ENCODE results near the gene ZNF780B.

The ZNF780B gene

DNA sequence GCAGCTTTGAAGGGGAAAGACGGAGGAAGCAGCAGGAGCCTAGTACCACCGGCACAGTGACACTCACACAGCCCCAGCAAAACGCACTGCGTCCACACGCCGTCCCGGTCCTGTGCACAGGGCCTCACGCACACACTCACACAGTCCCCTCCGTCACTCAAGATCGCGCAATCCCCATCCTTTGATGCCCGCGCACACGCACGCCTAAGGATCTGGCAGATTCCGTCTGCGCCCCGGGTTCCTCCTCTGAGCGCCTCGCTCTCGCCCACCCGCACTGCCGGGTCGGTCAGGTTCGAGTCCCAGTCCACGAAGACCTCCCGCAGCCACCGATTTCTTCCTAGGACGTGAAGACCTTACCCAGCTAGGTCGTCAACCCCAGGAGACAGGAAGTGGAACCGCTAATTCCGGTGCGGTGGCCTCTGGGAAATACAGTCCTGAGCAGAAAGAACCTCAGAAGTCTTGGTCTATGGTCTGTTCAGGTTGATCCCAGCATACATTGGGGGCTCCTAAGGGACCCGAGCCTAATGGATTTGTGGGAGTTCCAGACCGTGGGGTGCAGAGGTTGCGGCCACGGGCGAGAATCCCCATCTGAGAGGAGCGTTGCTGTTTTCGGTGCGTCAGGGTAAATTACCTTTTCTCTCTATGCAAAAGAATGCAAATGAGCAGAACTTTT, at the start of gene ZNF780B:
ZNF780B (minus strand) TSS at position 400 of the 673 bp plus-strand sequence. CDS start 5,899 bp downstream, outside the sequence.
- H3K4me3 ChIP-seq (ENCODE audit: control insufficient read depth, low read depth, low read length) = peak within 1 kb of the TSS; percentile 85
- DNase-seq (ENCODE audit: low read depth) = peak; percentile 54
- TF ChIP-seq, protein P1, sequence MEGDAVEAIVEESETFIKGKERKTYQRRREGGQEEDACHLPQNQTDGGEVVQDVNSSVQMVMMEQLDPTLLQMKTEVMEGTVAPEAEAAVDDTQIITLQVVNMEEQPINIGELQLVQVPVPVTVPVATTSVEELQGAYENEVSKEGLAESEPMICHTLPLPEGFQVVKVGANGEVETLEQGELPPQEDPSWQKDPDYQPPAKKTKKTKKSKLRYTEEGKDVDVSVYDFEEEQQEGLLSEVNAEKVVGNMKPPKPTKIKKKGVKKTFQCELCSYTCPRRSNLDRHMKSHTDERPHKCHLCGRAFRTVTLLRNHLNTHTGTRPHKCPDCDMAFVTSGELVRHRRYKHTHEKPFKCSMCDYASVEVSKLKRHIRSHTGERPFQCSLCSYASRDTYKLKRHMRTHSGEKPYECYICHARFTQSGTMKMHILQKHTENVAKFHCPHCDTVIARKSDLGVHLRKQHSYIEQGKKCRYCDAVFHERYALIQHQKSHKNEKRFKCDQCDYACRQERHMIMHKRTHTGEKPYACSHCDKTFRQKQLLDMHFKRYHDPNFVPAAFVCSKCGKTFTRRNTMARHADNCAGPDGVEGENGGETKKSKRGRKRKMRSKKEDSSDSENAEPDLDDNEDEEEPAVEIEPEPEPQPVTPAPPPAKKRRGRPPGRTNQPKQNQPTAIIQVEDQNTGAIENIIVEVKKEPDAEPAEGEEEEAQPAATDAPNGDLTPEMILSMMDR (conservative IDR thresholded peaks at IDR 0.05; ENCODE audit: control insufficient read depth, insufficient read depth, low read depth, low read length) = no peak

DNA sequence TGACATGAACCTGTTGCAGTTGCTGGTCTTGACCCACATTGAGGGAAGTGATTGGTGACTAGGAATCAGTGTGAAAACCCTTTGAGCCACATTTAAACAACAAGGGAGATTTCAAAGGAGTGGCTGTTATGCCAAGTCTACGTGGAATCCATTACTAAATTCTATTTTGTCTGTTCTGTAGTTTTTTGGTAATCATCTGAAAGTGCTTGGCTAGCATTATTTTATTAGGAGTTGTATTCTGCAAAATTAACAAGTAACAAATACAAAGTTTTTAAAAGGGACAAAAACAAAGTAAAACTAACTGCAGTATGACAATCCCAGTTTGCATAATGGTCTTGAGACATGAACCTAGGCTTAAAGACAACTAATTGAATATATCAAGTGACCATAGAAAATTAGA, 48.7 kb upstream of the ZNF780B start:
- H3K4me3 ChIP-seq (ENCODE audit: control insufficient read depth, low read depth, low read length) = no peak overlapping the region
- TF ChIP-seq, protein P1 (conservative IDR thresholded peaks at IDR 0.05; ENCODE audit: control insufficient read depth, insufficient read depth, low read depth, low read length) = no peak

DNA sequence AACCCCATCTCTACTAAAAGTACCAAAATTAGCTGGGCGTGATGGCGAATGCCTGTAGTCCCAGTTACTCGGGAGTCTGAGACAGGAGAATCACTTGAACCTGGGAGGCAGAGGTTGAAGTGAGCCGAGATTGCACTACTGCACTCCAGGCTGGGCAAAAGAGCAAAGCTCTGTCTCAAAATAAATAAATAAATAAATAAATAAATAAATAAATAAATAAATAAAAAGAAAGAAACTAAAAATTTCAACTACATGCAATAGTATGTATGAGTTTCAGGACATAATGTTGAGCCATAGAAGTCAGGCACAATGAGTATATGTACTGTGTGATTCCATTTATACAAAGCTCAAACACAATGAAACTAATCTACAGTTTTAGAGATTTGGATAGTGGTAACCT, 47.6 kb upstream of the ZNF780B start:
- TF ChIP-seq, protein P1 (conservative IDR thresholded peaks at IDR 0.05; ENCODE audit: control insufficient read depth, insufficient read depth, low read depth, low read length) = no peak
- DNase-seq (ENCODE audit: low read depth) = no peak
- H3K4me3 ChIP-seq (ENCODE audit: control insufficient read depth, low read depth, low read length) = no peak overlapping the region

More for the DNA sequence above, 48.7 kb upstream of the ZNF780B start:
- no peak for DNase-seq (ENCODE audit: low read depth)

DNA sequence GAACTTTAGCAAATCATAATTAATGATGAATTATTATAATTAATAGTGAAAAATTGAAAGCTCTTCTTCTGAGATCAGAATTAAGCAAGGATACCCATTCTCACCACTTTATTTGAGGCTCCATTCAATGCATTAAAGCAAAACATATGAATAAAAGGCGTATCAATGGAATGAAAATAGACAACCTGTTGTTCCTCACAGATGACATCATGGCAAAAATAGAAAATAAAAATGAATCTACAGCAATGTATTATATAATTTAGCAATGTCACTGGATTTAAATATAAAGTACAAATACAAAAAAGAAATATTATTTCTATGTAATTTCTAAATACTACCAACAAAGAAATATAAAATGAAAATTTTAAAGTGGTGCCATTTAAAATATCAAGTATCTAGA, 45.8 kb upstream of the ZNF780B start:
- DNase-seq (ENCODE audit: low read depth) = no peak
- H3K4me3 ChIP-seq (ENCODE audit: control insufficient read depth, low read depth, low read length) = no peak overlapping the region
- TF ChIP-seq, protein P1 (conservative IDR thresholded peaks at IDR 0.05; ENCODE audit: control insufficient read depth, insufficient read depth, low read depth, low read length) = no peak

DNA sequence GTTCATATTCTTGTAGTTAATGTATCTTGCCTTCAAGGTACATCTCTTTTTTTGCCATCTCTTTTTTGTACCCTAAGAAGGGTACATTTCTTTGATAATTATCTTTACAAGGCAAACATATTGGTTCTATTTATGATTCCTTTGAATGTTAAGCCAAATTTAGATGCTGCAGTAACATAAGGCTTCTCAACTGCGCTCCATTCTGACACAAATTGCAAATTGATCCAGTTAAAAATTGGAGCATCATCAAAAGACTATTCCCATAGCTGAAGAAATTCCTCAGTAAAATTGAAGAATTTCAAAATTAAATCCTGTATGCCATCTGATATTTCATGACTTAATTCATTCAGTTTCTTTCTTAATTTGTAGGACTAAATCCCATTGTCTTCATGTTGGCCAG, 37.4 kb upstream of the ZNF780B start:
- no peak overlapping the region for H3K4me3 ChIP-seq (ENCODE audit: control insufficient read depth, low read depth, low read length)
- DNase-seq (ENCODE audit: low read depth) = no peak
- TF ChIP-seq, protein P1 (conservative IDR thresholded peaks at IDR 0.05; ENCODE audit: control insufficient read depth, insufficient read depth, low read depth, low read length) = no peak

DNA sequence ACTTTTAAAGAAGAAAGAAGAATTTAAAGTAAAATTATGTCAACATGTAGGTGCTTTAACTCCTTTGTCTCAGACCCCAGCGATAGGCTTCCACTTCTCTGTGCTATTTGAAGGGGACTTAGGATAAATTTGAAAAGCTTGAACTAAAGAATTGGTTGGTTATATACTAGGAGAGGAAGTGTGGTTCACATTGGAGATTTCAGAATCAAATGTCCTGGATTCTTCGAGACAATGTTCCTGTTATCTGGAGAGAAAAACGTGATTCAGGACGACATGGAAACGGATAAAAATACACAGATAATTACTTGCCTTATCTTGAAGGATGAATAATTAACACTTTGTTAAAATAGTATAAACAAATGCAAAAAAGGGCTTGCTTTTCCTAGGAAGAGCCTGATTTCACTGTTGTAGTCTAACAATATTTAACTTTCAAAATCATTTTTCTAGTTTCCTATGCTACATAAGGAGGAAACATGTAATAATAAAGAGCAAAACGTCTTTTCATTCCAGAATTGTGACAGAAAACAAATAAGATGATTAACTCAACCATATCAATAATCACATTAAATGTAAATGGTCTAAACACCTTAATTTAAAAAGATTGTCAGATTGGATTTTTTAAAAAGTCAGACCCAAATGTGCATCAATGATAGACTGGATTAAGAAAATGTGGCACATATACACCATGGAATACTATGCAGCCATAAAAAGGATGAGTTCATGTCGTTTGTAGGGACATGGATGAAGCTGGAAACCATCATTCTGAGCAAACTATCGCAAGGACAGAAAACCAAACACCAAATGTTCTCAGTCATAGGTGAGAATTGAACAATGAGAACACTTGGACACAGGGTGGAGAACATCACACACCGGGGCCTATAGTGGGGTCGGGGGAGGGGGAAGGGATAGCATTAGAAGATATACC, 35.4 kb upstream of the ZNF780B start:
- peak overlapping the region; percentile 95 for H3K4me3 ChIP-seq (ENCODE audit: control insufficient read depth, low read depth, low read length)
- TF ChIP-seq, protein P1 (conservative IDR thresholded peaks at IDR 0.05; ENCODE audit: control insufficient read depth, insufficient read depth, low read depth, low read length) = no peak
- no peak for DNase-seq (ENCODE audit: low read depth)
